ENCODE results near the gene RASSF4.
A peak's percentile ranks its signal among the peaks of the same experiment; 100 is the strongest.

RASSF4 gene

GRCh38 chr10:44977287-44978212 is 17.9 kb downstream of the RASSF4 start:
- DNase-seq = no peak

GRCh38 chr10:44978213-44978569 is 18.6 kb downstream of the RASSF4 start:
- DNase-seq = no peak

- peak; percentile 90 for DNase-seq
Measured at GRCh38 chr10:44978570-44979280, 19.1 kb downstream of the RASSF4 start, which contains the start of gene DEPP1. TSS of gene DEPP1 (minus strand) at chr10:44978809. CDS start at chr10:44978030, 779 bp downstream.

GRCh38 chr10:44979281-44980191 is 19.9 kb downstream of the RASSF4 start:
- DNase-seq = no peak

- DNase-seq = no peak
Measured at GRCh38 chr10:44980309-44981171, 20.9 kb downstream of the RASSF4 start.

GRCh38 chr10:44981172-44982113 is 21.8 kb downstream of the RASSF4 start:
- no peak for DNase-seq

GRCh38 chr10:44982114-44982460 is 22.5 kb downstream of the RASSF4 start:
- DNase-seq = no peak

- no peak for DNase-seq
Measured at GRCh38 chr10:44982496-44982895, 22.9 kb downstream of the RASSF4 start.

GRCh38 chr10:44983066-44983894 is 23.7 kb downstream of the RASSF4 start:
- DNase-seq = no peak

GRCh38 chr10:44983895-44984278 is 24.3 kb downstream of the RASSF4 start:
- DNase-seq = no peak

GRCh38 chr10:44984671-44985101 is 25.1 kb downstream of the RASSF4 start:
- DNase-seq = no peak

- DNase-seq = no peak
Measured at GRCh38 chr10:44985175-44985681, 25.6 kb downstream of the RASSF4 start.

GRCh38 chr10:44986179-44986578 is 26.6 kb downstream of the RASSF4 start:
- DNase-seq = no peak

GRCh38 chr10:44986670-44987069 is 27.1 kb downstream of the RASSF4 start:
- no peak for DNase-seq

GRCh38 chr10:44988957-44989585 is 29.5 kb downstream of the RASSF4 start:
- no peak for DNase-seq

- no peak for DNase-seq
Measured at GRCh38 chr10:44989597-44990301, 30.1 kb downstream of the RASSF4 start.

- no peak for DNase-seq
Measured at GRCh38 chr10:44990302-44990655, 30.7 kb downstream of the RASSF4 start.

GRCh38 chr10:44990965-44991364 is 31.4 kb downstream of the RASSF4 start:
- DNase-seq = no peak

- DNase-seq = no peak
Measured at GRCh38 chr10:44991571-44991970, 32.0 kb downstream of the RASSF4 start.
